Gastroesophageal sphincter (tissue), 4 donors: ENCODE measurements around the gene REEP6. TPM values are rescaled to one million over a fixed set of nuclear protein-coding genes. Genes with fewer than 3 reads are reported as not detected.

ENCODE experiments used
- ATAC-seq: fragments of 150-250 bp; one replicate; pipeline ENCODE4 v1.9.1; 2016; ENCODE audit warnings: mild to moderate bottlenecking, moderate library complexity
- H3K27ac ChIP-seq, 4 donors: fragments of 200-600 bp; sonication (generic) in 3 of 4; 1 replicate in 3 of 4; 2 replicates in 1 of 4; pipeline ENCODE4 v1.5.1; 2016 to 2019
- H3K27me3 ChIP-seq: fragments of 200-600 bp; sonication (generic); one replicate; pipeline ENCODE4 v1.5.1; 2019
- H3K36me3 ChIP-seq, 2 donors: fragments of 200-600 bp; sonication (generic); one replicate each; pipeline ENCODE4 v1.5.1; 2019; ENCODE audit warnings: control low read depth in 1 of 2
- H3K4me1 ChIP-seq, 3 donors: fragments of 200-600 bp; sonication (generic); 1 replicate in 2 of 3; 2 replicates in 1 of 3; pipeline ENCODE4 v1.5.1; 2016 to 2019; ENCODE audit warnings: control low read depth in 2 of 3
- H3K4me3 ChIP-seq, 2 donors: fragments of 200-600 bp; sonication (generic); one replicate each; pipeline ENCODE4 v1.5.1; 2019; ENCODE audit warnings: mild to moderate bottlenecking in 1 of 2, moderate library complexity in 1 of 2
- H3K9me3 ChIP-seq, 3 donors: fragments of 200-600 bp; sonication (generic); one replicate each; pipeline ENCODE4 v1.5.1; 2017 to 2019; ENCODE audit warnings: control low read depth in 2 of 3
- CTCF ChIP-seq, 4 experiments: fragments of 200-600 bp in 2 of 4; fragments of 450-650 bp in 2 of 4; sonication (generic) in 1 of 4; IDR thresholded peaks; one replicate each; pipeline ENCODE4 v1.5.1; 2017 to 2019; ENCODE audit warnings: antibody characterized with exemption in 4 of 4, mild to moderate bottlenecking in 2 of 4, moderate library complexity in 2 of 4
- EP300 ChIP-seq: sonication (generic); formaldehyde crosslinking; IDR thresholded peaks from one replicate; pipeline ENCODE4 v1.6.1; 2017; ENCODE audit warnings: antibody characterized with exemption, mild to moderate bottlenecking
- POLR2A ChIP-seq, 2 donors: fragments of 450-650 bp; IDR thresholded peaks; one replicate each; pipeline ENCODE4 v1.6.1; 2017; ENCODE audit warnings: antibody characterized with exemption in 2 of 2, mild to moderate bottlenecking in 2 of 2, moderate library complexity in 1 of 2
- POLR2AphosphoS5 ChIP-seq: sonication (generic); formaldehyde crosslinking; IDR thresholded peaks from one replicate; pipeline ENCODE4 v1.6.1; 2017; ENCODE audit warnings: antibody characterized with exemption
- WGBS, 2 donors: methylation state at CpG; one replicate each; pipeline ENCODE4 v1.1.5; 2018; ENCODE audit warnings: low coverage in 1 of 2; 5-methylcytosine and 5-hydroxymethylcytosine counted together
- total RNA-seq, 4 donors: library from RNA; depleted of rRNA; stranded (reverse); fragments of >200 nt; gene quantifications; one replicate each; pipeline ENCODE4 v1.1.0, GENCODE V29; 2016

The REEP6 gene
- total RNA-seq, 4 donors from 2014 or later: 0.32 to 0.96 (median 0.40) TPM; not detected in 1

- H3K9me3 ChIP-seq: no peaks in the 10 kb centered on the region
- WGBS, 2 donors: 20% methylated on average over 13 of the region's 49 CpGs; no CpG with 5 or more reads in 1 of the 2 donors
- H3K27ac ChIP-seq: no peak overlapping the region
- H3K4me1 ChIP-seq: peaks cover 0 to 28% (median 7%) of the 10 kb centered on the region in 3 donors
- TF ChIP-seq EP300: no peak
- peak in 3 of 4 experiments; percentile 50 to 81 (median 64) for TF ChIP-seq CTCF (IDR thresholded peaks at IDR 0.05)
- peak overlapping the region in 1 of 2 donors; percentile 23 for H3K4me3 ChIP-seq
- peaks cover 78% of the 10 kb centered on the region for H3K27me3 ChIP-seq
- peaks cover 0 to 6% of the 10 kb centered on the region in 2 donors for H3K36me3 ChIP-seq
- no peak for ATAC-seq
These were observed 12.3 kb downstream of the REEP6 start for GRCh38 chr19:1503089-1503924.

GRCh38 chr19:1503925-1504773, 13.2 kb downstream of the REEP6 start:
- Histone ChIP-seq H3K4me3 (no peak overlapping the region), H3K4me1 (peaks cover 0 to 33% (median 7%) of the 10 kb centered on the region in 3 donors)
- WGBS, 2 donors: 45 to 49% methylated on average over 4 of the region's 23 CpGs

GRCh38 chr19:1505012-1505411, 14.0 kb downstream of the REEP6 start:
- H3K27me3 ChIP-seq: peaks cover 72% of the 10 kb centered on the region
- peaks cover 0 to 35% (median 7%) of the 10 kb centered on the region in 3 donors for H3K4me1 ChIP-seq
- H3K36me3 ChIP-seq: peaks cover 0 to 6% of the 10 kb centered on the region in 2 donors
- no peak for ATAC-seq
- 66 to 68% methylated on average over 7 of the region's 8 CpGs for WGBS, 2 donors
- TF ChIP-seq POLR2AphosphoS5: no peak
- no peak for TF ChIP-seq EP300
- no peak for TF ChIP-seq POLR2A (IDR thresholded peaks at IDR 0.05)
- no peak for TF ChIP-seq CTCF (IDR thresholded peaks at IDR 0.05)
- no peak overlapping the region for H3K27ac ChIP-seq
- no peak overlapping the region for H3K4me3 ChIP-seq
- H3K9me3 ChIP-seq: no peaks in the 10 kb centered on the region

More at GRCh38 chr19:1503925-1504773, 13.2 kb downstream of the REEP6 start:
- TF ChIP-seq POLR2AphosphoS5 (no peak), POLR2A (IDR thresholded peaks at IDR 0.05) (no peak), CTCF (IDR thresholded peaks at IDR 0.05) (no peak), EP300 (no peak)
- ATAC-seq: no peak
- Histone ChIP-seq H3K9me3 (no peaks in the 10 kb centered on the region), H3K36me3 (peaks cover 0 to 6% of the 10 kb centered on the region in 2 donors), H3K27me3 (peaks cover 75% of the 10 kb centered on the region), H3K27ac (no peak overlapping the region)

GRCh38 chr19:1505991-1506881, 15.3 kb downstream of the REEP6 start:
- Histone ChIP-seq H3K36me3 (peaks cover 0 to 6% of the 10 kb centered on the region in 2 donors), H3K27ac (peak overlapping the region in 1 of 4 donors; percentile 87), H3K4me1 (peaks cover 0 to 44% (median 7%) of the 10 kb centered on the region in 3 donors), H3K27me3 (peaks cover 77% of the 10 kb centered on the region), H3K9me3 (no peaks in the 10 kb centered on the region), H3K4me3 (no peak overlapping the region)
- 80 to 88% methylated on average over 3 to 21 of the region's 45 CpGs for WGBS, 2 donors
- no peak for ATAC-seq
- no peak for TF ChIP-seq POLR2A (IDR thresholded peaks at IDR 0.05)
- no peak for TF ChIP-seq CTCF (IDR thresholded peaks at IDR 0.05)
- no peak for TF ChIP-seq EP300
- TF ChIP-seq POLR2AphosphoS5: no peak
